ENCODE results near the gene RASGRP4.

- no peak for TF ChIP-seq CTCF (optimal IDR thresholded peaks at IDR 0.05 in 1 of 3, IDR thresholded peaks at IDR 0.05 in 1 of 3, conservative IDR thresholded peaks at IDR 0.05 in 1 of 3; ENCODE audit: extremely low read depth in 1 of 3, insufficient read depth in 2 of 3, low read length in 3 of 3)
- TF ChIP-seq EZH2 (IDR thresholded peaks at IDR 0.05; ENCODE audit: low read length): peak; percentile 3
Observed at GRCh38 chr19:38395381-38396114, 30.5 kb downstream of the RASGRP4 start.

All from keratinocyte (primary cell).